Duodenal mucosa (tissue), 2 donors: Measurements from ENCODE around the gene CNN3.

ENCODE experiments used
- H3K27ac ChIP-seq: one replicate; pipeline ENCODE4 v1.7.0; 2013; ENCODE audit warnings: low read depth, low read length
- H3K27me3 ChIP-seq, 2 donors: one replicate each; pipeline ENCODE4 v1.7.0; 2013; ENCODE audit warnings: low read length in 2 of 2, control low read depth in 1 of 2; ENCODE audit not compliant: insufficient read depth in 2 of 2, control insufficient read depth in 1 of 2
- H3K36me3 ChIP-seq, 2 donors: one replicate each; pipeline ENCODE4 v1.7.0; 2013; ENCODE audit warnings: low read length in 2 of 2, control low read depth in 1 of 2; ENCODE audit not compliant: insufficient read depth in 2 of 2, control insufficient read depth in 1 of 2
- H3K4me1 ChIP-seq, 2 donors: one replicate each; pipeline ENCODE4 v1.7.0; 2013; ENCODE audit warnings: low read length in 2 of 2, control low read depth in 1 of 2; ENCODE audit not compliant: insufficient read depth in 2 of 2, control insufficient read depth in 1 of 2
- H3K4me3 ChIP-seq, 2 donors: one replicate each; pipeline ENCODE4 v1.7.0; 2013; ENCODE audit warnings: low read length in 2 of 2, low read depth in 1 of 2
- H3K9ac ChIP-seq, 2 donors: one replicate each; pipeline ENCODE4 v1.7.0; 2013; ENCODE audit warnings: low read length in 2 of 2, low read depth in 1 of 2
- H3K9me3 ChIP-seq, 2 donors: one replicate each; pipeline ENCODE4 v1.7.0; 2013; ENCODE audit warnings: low read length in 2 of 2, control low read depth in 1 of 2; ENCODE audit not compliant: control insufficient read depth in 1 of 2

Gene CNN3

DNA sequence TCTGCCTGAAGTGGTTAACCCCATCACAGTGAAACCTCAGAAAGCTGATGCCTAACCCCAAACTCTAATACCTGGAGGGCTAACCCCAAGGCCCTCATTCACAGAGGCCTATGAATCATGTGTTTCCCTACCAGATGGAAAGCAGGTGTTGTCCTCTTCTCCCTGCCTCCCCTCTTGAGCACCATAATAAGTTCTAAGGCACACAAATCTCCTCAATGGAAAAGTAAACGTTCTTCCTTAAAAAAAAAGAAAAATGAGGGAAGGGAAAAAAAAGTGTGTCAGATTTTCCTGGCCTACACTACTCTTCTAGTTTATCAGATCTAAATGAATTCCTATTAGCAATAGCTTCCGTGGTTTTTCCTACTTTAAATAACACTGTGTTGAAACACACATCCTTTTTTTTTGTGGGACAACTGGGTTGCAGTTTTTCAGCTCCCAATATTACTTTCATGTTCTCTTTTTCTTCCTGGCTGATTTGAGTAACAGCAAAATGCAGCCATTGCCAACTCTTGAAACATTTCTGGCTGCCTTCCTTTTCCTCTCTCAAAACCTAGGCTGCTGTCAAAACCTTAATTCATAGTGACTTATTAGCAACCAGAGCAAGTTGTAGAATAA lies 63.5 kb downstream of the CNN3 start:
- H3K27ac ChIP-seq: peak overlapping the region; percentile 65
- peak overlapping the region in 1 of 2 donors; percentile 2 for H3K9ac ChIP-seq
- peaks cover 0 to 30% of the 10 kb centered on the region in 2 donors for H3K36me3 ChIP-seq
- H3K9me3 ChIP-seq: no peaks in the 10 kb centered on the region
- H3K4me3 ChIP-seq: no peak overlapping the region
- H3K27me3 ChIP-seq: no peaks in the 10 kb centered on the region
- H3K4me1 ChIP-seq: peaks cover 0 to 20% of the 10 kb centered on the region in 2 donors

DNA sequence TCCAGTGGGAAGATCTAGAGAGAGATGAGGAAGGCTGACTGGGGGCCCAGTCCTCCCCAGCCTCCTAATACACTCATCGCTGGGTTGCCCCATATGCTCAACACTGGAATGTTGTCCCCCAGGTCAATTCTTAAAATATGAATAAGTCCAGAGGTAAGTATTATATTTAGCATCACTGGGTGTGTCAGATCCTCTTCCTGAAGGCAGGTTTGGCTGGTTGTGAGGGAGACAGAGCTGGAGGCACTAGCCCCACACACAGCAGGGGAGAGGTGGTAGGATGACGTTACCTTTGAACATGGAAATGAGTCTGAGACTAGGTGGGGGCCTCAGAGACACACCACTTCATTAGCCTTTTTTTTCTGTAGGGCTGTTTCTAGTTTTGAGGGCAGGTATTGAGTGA lies 64.2 kb downstream of the CNN3 start:
- H3K27me3 ChIP-seq: no peaks in the 10 kb centered on the region
- peaks cover 0 to 30% of the 10 kb centered on the region in 2 donors for H3K36me3 ChIP-seq
- no peaks in the 10 kb centered on the region for H3K9me3 ChIP-seq
- peaks cover 0 to 20% of the 10 kb centered on the region in 2 donors for H3K4me1 ChIP-seq
- H3K9ac ChIP-seq: peak overlapping the region in 1 of 2 donors; percentile 2
- peak overlapping the region; percentile 65 for H3K27ac ChIP-seq
- no peak overlapping the region for H3K4me3 ChIP-seq

DNA sequence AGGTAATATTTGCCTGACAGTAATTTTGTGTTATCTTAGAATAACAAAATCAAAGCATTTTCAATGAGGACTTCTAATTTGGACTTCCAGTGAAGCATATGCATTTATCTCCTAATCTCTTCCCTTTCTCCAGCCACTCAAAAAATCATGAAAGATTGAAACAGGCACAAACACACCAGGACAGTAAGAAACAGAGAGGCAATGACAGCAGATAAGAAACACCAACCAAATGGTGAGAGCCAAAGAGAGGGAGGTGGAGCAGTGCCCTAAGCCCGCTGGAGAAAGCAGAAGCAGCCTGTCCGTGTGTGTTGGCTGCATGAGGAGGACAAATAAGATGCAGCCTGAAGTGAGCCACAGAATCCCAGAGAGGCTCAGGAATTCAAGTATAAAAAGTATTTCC lies 67.7 kb downstream of the CNN3 start:
- Histone ChIP-seq H3K4me1 (peaks cover 9 to 32% of the 10 kb centered on the region in 2 donors), H3K4me3 (no peak overlapping the region), H3K27ac (no peak overlapping the region), H3K9ac (no peak overlapping the region), H3K27me3 (no peaks in the 10 kb centered on the region), H3K36me3 (peaks cover 0 to 12% of the 10 kb centered on the region in 2 donors), H3K9me3 (no peaks in the 10 kb centered on the region)

DNA sequence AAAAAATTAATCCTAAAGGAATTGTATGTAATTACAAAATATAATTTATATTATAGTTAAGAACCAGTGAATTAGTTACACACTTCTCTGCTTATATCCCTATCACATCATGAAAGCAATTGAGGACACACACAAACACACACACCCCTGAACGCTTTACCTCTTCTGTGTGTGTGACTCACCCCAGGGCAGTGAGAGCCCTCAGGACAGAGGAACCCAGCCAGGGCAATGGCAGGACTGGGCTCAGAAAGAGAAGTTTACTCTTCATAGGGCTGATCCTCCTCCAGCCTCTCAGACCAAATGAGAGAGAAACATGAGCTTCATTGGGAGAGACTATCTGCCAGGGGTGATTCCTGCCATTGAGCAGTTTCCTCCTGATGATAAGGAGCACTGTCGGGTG lies 68.6 kb downstream of the CNN3 start:
- Histone ChIP-seq H3K9ac (no peak overlapping the region), H3K36me3 (peaks cover 0 to 12% of the 10 kb centered on the region in 2 donors), H3K4me3 (no peak overlapping the region), H3K9me3 (no peaks in the 10 kb centered on the region), H3K27ac (no peak overlapping the region), H3K4me1 (peaks cover 9 to 28% of the 10 kb centered on the region in 2 donors), H3K27me3 (no peaks in the 10 kb centered on the region)

DNA sequence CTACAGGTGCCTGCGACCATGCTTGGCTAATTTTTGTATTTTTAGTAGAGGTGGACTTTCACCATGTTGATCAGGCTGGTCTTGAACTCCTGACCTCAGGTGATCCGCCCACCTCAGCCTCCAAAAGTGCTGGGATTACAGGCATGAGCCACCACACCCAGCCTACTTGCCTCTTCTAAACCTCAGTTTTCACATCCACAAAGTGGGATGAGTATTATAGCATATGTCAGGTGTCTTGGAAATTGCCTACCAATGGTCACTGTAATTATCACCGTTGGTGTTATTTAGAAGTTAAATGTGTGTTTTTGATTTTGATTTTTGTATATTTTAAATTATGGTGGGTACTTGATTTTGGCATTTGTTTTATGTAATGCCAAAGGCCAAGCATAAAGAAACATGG lies 70.0 kb downstream of the CNN3 start:
- H3K4me1 ChIP-seq: peaks cover 9 to 16% of the 10 kb centered on the region in 2 donors
- no peak overlapping the region for H3K27ac ChIP-seq
- H3K27me3 ChIP-seq: no peaks in the 10 kb centered on the region
- peaks cover 0 to 26% of the 10 kb centered on the region in 2 donors for H3K36me3 ChIP-seq
- no peak overlapping the region for H3K4me3 ChIP-seq
- H3K9ac ChIP-seq: no peak overlapping the region
- H3K9me3 ChIP-seq: no peaks in the 10 kb centered on the region

DNA sequence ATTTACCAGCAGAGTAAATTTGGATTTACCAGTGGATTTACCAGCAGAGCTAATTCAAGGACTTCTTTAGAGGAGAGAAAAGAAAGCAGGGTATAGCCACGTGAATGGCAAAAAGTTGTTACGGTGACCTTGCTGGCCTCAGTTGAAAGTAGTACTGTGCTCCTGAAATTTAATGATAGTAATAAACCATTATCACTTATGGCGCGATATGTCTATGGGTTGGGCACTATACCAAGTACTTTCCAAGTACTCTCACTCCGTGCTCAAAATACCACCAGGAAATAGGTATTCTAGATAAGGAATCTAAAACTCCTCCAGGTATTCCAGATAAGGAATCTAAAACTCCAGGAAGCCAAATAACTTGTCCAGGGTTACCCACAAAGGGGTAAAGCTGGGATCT lies 70.9 kb downstream of the CNN3 start:
- Histone ChIP-seq H3K9me3 (no peaks in the 10 kb centered on the region), H3K4me3 (no peak overlapping the region), H3K9ac (no peak overlapping the region), H3K4me1 (peaks cover 9 to 16% of the 10 kb centered on the region in 2 donors), H3K27ac (no peak overlapping the region), H3K27me3 (no peaks in the 10 kb centered on the region), H3K36me3 (peaks cover 0 to 34% of the 10 kb centered on the region in 2 donors)

DNA sequence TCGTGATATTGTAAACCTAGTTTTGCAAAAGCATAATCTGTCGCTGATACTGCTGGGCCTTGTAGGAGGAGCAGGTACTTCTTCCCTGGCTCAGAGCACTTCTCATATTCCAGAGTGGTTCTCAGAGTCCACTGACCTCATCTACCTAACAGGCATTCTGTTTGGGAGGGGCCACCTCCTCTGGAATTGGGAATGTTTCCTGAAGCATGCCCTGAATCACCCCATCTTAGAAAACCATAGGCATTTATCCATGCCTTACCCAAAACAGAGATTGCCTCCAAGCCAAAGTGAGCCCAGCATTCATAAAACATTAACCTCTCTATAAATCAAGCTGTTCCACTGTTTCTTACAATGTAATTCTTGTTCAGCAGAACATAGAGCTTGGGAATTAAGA lies 71.6 kb downstream of the CNN3 start:
- H3K27ac ChIP-seq: peak overlapping the region; percentile 3
- H3K36me3 ChIP-seq: peaks cover 0 to 30% of the 10 kb centered on the region in 2 donors
- H3K27me3 ChIP-seq: no peaks in the 10 kb centered on the region
- peak overlapping the region in 1 of 2 donors; percentile 7 for H3K9ac ChIP-seq
- H3K4me3 ChIP-seq: peak overlapping the region in 1 of 2 donors; percentile 39
- no peaks in the 10 kb centered on the region for H3K9me3 ChIP-seq
- H3K4me1 ChIP-seq: peaks cover 9 to 16% of the 10 kb centered on the region in 2 donors

DNA sequence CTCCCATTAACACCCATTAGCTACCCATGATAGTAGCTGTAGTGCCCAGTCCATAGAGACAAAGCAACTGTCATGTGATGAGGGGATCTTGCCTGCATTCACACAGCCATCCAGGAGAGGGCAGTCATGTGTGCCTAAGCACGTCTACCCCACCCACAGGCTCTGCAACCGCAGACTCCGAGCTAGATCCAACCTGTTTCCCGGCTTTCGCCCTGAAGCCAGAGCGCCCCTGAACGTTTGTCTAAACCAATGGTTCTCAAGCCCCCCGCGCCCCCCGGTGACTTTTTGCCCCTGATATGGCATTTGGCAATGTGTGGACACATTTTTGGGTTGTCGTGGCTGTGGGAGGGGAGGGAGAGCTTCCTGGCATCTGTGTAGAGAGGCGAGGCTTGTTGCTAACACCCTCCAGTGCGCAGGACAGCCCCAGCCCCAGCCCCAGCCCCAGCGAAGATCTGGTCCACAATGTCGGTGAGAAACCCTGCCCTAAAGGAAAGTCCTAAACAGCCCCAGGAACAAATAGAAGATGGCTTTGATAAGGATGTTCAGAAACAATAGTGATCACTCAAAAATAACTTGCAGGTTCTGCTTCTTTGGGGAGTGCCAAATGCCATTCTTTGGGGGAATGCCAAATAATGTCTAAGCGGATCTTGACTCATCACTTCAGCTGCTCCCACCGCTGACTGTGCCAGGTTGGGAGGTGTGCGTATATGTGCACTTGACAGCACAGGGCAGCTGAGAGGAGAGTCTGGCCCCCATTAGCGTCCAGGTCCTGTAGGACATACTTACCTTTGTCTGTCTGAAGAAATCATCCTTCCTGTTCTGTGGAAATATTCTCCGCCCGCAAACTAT lies 72.2 kb downstream of the CNN3 start:
- peaks cover 9 to 16% of the 10 kb centered on the region in 2 donors for H3K4me1 ChIP-seq
- H3K9ac ChIP-seq: peak overlapping the region in 1 of 2 donors; percentile 7
- no peaks in the 10 kb centered on the region for H3K9me3 ChIP-seq
- no peaks in the 10 kb centered on the region for H3K27me3 ChIP-seq
- H3K36me3 ChIP-seq: peaks cover 0 to 28% of the 10 kb centered on the region in 2 donors
- peak overlapping the region; percentile 3 for H3K27ac ChIP-seq
- peak overlapping the region; percentile 39 to 54 for H3K4me3 ChIP-seq

DNA sequence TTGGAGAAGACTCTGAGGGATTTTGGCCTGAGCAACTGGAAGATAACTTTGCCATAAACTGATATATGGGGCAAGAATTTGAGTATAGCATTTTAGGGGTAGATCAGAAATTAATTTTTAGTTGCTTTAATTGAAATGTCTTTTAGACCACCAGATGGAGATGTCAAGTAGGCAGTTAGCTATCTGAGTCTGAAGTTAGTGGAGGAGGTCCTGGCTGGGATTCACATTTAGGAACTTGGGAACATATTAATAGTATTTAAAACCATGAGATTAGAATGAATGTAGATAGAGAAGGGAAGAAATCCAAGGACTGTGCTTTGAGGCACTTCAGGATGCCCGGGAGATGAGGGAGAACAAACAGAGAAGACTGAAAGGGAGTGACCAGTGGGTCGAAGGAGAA lies 74.1 kb downstream of the CNN3 start:
- H3K36me3 ChIP-seq: peaks cover 0 to 42% of the 10 kb centered on the region in 2 donors
- H3K4me1 ChIP-seq: peaks cover 9 to 16% of the 10 kb centered on the region in 2 donors
- no peak overlapping the region for H3K9ac ChIP-seq
- H3K27me3 ChIP-seq: no peaks in the 10 kb centered on the region
- H3K4me3 ChIP-seq: no peak overlapping the region
- H3K27ac ChIP-seq: no peak overlapping the region
- no peaks in the 10 kb centered on the region for H3K9me3 ChIP-seq

DNA sequence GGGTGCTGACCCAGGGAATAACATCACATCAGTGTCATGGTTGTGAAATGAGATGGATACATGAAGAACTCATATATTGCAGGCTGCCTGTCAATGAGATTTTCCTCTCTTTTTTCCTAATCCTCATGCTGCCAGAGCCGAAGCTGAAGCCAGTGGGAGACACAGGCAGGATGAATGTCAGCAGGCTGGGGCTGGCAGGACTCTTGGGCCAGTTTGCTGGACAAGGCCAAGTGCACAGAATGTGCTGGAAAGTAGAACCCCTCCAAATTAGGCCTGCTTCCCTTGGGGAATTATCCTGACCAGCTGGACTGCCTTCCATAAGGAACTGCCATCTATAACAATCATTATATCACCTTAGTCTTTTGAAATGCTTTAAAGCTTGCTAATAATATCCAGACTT lies 75.3 kb downstream of the CNN3 start:
- H3K9ac ChIP-seq: no peak overlapping the region
- H3K9me3 ChIP-seq: no peaks in the 10 kb centered on the region
- no peak overlapping the region for H3K27ac ChIP-seq
- H3K4me1 ChIP-seq: peaks cover 9 to 16% of the 10 kb centered on the region in 2 donors
- no peak overlapping the region for H3K4me3 ChIP-seq
- no peaks in the 10 kb centered on the region for H3K27me3 ChIP-seq
- H3K36me3 ChIP-seq: peaks cover 8 to 52% of the 10 kb centered on the region in 2 donors
